ENCODE data around the gene CAPZA3.
"Not testable (repeated sequence)": the region's sequence is repeated elsewhere in the genome, so short reads cannot be mapped to it uniquely, and the experiment has no call there.

The CAPZA3 gene

GRCh38 chr12:18754124-18754707 lies 16.3 kb downstream of the CAPZA3 start:
- no peak for DNase-seq

- DNase-seq, result no peak
Observed at GRCh38 chr12:18755341-18755740, 17.4 kb downstream of the CAPZA3 start.

- DNase-seq, result not testable (repeated sequence)
Observed at GRCh38 chr12:18766479-18766878, 28.6 kb downstream of the CAPZA3 start.

GRCh38 chr12:18782827-18783226 lies 44.9 kb downstream of the CAPZA3 start:
- DNase-seq, result no peak

- DNase-seq, result not testable (repeated sequence)
Observed at GRCh38 chr12:18785465-18785864, 47.5 kb downstream of the CAPZA3 start.
